Amniotic stem cell (primary cell): ENCODE data around the gene SLC2A14.
"Not testable (repeated sequence)": the region's sequence is repeated elsewhere in the genome, so short reads cannot be mapped to it uniquely, and the experiment has no call there.

ENCODE experiments used
- DNase-seq: peaks from one replicate; lab custom pipeline; 2025; lab: John Stamatoyannopoulos, UW

The SLC2A14 gene

DNA sequence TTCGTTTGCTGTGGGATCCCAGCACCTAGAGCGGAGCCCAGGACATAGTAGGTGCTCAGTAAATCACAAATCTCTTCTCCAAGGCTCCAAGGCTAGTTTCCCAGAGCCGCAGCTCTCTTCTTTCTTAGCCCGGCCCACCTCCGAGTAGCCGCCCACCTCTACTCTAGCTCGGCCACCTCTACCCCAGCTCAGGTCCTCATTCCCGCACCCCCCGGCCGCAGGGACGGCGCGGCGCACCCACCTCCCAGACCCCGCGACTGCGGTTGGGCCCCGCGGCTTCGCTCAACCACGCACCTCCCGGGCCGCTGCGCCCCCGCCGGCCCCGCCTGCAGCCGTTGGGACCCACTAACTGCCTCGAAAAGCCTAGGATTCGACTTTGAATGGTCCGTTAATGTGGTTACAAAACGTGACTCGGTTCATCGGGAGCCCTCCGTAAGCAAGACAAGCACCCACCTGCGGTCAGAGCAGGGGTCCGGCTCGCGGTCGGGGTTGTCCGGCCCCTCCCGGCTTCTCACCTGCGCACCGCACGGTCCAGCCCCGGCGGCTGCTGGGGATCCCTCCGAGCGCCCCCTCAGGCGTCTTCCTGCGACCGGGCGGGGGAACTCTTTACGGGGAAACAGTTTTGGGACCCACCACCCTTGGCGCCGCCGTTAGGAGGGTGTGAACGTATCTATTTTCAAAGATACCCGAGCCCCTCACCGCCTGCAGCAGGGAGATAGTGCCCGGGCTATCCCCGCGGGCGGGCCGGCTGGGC is at the start of gene SLC2A14:
Gene SLC2A14 (minus strand): TSS at position 350 of the 754 bp plus-strand sequence. CDS start 3,035 bp downstream, outside the sequence.
- DNase-seq, result no peak

DNA sequence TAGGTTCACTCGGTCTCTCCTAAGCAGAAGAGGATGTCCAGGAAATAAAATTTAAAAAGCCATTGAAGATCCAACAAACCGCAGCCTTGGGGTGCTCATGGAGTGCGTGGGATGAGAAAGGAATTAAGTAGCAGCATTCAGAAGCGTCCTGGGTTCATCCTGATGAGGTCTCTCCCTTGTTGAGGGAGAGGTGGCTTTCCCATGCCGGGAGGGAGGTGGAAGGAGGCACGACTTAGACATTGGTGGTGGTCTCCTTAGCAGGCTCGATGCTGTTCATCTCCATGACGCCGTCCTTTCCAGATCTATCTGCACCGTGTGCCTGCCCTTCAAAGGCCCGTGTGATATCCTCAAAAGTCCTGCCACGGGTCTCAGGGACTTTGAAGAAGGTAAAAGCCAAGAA is 48.5 kb upstream of the SLC2A14 start:
- not testable (repeated sequence) for DNase-seq

DNA sequence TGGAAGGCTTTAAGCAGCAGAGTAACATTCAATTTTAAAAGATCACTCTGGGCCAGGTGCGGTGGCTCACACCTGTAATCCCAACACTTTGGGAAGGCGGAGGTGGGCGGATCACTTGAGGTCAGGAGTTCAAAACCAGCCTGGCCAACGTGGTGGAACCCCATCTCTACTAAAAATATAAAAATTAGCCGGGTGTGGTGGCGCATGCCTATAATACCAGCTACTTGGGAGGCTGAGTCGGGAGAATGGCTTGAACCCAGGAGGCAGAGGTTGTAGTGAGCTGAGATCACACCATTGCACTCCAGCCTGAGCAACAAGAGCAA is 45.5 kb upstream of the SLC2A14 start:
- DNase-seq, result not testable (repeated sequence)

DNA sequence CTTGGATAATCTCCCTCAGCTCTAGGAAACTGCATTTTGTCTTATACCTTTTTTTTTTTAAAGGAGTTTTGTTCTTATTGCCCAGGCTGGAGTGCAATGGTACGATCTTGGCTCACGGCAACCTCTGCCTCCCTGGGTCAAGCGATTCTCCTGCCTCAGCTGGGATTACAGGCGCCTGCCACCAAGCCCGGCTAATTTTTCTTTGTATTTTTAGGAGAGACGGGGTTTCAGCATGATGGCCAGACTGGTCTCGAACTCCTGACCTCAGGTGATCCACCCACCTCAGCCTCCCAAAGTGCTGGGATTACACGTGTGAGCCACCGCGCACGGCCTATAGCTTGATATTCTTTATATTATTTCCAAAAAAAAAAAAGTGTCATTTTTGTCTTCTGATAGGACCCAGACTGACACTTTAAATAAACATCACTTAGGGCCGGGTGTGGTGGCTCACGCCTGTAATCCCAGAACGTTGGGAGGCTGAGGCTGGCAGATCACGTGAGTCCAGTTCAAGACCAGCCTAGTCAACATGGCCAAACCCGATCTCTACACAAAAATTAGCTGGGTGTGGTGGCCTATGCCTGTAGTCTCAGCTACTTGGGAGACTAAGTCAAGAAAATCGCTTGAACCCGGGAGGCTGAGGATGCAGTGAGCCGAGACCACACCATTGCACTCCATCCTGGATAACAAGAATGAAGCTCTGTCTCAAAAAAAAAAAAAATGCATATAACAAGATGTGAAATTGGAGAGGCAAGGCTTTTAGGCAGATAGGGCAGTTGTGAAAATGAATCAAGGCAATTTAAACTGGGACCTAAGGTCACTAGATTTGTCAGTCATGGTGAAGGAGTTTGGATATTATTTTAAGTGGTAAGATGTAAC is 44.9 kb upstream of the SLC2A14 start:
- no peak for DNase-seq

DNA sequence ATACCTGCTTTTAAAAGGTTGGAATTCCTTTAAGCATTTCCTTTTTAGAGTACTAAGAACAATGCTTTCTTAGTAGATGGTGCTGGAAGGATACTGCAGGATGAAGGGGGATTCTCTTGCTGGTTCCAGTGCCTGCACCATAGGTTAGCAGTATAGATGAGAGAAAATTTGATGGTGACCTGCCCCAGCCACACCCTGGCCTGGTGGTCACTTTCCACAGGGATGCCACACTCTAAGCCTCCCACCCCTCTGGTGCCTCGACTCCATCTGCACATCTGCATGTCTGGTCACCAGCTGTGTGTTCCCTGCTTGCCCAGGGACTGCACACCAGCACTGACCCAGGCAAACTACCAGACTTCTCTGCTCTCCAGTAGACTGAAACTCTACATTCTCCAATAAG is 44.2 kb upstream of the SLC2A14 start:
- DNase-seq, result no peak

DNA sequence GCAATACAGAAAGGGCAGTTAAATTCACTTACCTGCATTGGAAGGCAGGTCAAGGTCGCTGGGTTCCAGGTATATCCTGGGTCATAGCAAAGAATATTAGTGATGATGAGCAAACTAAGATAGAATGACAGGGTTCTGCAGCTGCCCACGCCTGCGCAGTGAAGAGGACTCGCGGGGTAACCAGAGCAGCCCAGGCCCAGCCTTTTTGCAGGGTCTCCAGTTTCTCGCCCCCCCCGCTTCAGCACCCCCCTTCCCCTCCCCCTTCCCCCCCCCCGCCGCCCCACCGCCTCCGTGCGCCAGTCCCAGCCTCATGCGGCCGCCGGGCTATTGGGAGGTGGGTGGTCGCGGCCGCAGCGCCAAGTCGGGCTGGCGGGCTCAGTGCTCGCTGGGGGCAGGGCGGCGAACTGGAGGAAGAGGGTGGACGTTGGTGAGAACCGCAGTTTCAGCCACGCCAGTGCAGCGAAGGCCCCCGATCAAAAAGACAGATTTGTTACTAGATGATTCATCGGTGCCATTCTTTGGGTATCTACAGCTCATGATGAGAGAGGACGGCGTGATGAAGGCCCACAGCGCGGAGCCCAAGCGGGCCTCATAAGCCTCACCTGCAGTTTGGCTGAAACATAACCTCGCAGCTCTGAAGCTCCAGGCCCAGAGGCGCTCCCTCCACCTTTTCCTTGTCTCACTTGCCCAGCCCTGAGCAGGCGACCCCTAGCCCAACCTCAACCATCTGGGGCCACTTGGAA is 43.1 kb upstream of the SLC2A14 start:
- no peak for DNase-seq

DNA sequence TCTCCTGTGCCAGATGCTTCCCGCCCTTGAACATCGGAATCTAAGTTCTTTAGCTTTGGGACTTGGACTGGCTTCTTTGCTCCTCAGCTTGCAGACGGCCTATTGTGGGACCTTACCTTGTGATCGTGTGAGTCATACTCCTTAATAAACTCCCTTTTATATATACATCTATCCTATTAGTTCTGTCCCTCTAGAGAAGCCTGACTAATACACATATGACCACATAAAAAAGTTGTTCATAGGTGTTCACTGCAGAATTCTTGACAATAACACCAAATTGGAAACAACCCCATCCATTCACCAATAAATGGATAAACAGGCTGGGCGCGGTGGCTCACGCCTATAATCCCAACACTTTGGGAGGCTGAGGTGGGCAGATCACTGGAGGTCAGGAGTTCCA is 37.4 kb upstream of the SLC2A14 start:
- not testable (repeated sequence) for DNase-seq

DNA sequence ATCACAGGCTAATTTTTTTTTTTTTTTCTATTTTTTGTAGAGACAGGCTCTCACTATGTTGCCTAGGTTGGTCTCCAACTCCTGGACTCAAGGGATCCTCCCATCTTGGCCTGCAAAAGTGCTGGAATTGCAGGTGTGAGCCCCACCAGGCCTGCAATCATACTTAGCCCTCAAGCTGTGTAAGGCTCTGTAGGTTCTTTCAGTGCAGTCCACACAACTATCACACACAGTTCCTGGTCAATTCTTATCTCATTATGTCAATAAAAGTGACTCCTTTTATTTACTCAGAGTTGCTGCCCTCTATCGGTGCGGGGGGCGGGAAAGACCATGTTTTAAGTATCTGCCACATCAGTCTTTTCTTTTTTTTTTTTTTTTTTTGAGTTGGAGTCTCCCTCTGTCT is 34.3 kb upstream of the SLC2A14 start:
- no peak for DNase-seq

DNA sequence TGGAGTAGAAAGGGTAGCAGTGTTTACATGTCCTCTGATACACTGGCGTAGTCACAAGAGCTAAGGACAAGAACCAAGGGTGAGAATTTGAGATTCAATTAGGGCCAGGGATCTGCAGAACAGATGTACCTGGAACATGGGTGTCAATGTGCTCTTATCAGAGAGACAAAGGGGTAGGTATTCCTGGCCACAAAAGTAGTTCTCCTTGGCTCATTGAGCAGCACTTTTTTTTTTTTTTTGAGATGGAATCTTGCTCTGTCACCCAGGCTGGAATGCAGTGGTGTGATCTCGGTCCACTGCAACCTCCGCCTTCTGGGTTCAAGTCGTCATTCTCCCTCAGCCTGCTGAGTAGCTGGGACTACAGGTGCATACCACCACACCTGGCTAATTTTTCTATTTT is 33.6 kb upstream of the SLC2A14 start:
- DNase-seq, result not testable (repeated sequence)

DNA sequence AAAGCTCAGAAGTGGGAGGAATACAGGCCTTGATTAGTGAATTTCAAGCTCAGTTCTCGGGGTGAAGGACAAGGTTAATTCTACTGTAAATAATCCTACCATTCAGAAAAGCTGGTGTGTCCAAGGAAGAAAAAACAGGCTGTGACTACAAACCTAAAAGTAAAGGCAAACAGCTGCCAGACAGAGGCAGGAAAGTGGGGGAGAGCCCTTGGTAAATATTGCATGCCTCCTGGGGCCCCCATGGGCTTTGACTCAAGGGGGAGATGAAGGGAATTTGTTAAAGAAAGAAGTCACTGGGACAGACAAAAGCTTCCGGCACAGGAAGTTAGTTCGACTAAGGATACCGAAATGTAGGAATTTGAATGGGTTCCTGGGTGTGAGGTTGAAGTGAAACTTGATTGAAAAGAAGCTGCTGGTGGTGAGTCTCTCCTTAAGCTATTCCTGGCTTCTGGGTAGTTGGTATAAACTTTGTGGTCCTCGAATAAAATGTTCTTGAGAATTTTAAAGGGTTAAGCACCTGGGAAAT is 32.9 kb upstream of the SLC2A14 start:
- DNase-seq, result not testable (repeated sequence)

DNA sequence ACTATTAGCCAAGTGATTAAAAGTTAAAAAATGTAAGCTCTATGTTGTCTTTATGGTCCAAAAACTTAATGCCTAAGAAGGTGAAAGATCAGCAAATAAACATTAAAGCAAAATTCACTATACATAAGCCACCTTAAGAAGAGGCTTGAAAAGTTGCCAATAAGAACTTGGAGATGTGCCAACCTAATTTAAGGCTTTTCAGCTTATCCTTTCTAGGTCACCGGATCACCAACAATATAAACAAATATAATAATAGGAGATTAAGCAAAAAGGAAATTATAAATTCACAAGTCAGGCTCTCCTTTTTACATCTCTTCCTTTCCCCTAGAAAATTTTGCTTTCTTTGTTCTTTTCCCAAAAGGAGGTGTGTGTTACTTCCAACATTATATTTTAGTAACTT is 32.4 kb upstream of the SLC2A14 start:
- no peak for DNase-seq

DNA sequence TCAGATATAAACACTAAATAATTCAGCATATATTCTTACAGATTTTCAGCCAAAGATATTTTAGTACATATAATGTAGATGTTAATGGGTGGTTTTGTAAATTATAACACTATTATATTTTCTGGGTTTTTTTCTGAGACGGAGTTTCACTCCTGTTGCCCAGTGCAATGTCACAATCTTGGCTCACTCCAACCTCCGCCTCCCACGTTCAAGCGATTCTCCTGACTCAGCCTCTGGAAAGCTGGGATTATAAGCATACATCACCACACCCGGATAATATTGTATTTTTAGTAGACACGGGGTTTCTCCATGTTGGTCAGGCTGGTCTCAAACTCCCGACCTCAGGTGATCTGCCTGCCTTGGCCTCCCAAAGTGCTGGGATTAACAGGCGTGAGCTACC is 29.7 kb upstream of the SLC2A14 start:
- DNase-seq, result not testable (repeated sequence)

DNA sequence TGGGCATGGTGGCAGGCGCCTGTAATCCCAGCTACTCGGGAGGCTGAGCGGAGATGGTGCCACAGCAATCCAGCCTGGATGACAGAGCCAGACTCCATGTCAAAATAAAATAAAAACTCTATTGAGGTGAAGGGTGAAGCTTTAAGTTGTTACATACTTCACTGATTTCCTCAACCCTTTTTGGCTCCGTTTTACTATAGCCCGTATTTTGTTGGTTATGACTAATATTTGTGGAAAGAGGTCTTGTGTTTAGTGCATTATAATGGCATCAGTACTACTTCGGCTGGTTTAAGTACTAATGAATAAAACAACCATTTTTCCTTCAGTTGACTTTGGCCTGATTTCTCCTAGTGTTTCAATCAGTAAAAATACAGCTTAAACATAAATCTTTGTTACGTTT is 27.0 kb upstream of the SLC2A14 start:
- no peak for DNase-seq

DNA sequence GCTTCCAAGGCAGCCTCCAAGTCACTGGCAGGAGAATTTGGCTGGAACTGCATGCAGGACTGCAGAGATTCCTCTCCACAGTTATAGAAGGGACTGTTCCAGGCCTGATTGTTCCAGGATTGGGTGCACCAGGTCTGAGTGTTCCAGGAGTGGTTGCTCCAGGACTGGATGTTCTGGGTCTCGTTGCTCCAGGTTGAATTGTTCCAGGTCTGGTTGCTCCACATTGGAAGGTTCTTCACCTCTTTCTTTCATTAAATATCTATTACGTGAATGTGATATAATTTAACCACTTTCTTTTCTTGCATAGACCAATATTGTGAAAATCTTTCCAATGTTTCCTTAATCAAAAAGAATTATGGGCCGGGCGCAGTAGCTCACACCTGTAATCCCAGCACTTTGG is 24.0 kb upstream of the SLC2A14 start:
- not testable (repeated sequence) for DNase-seq

DNA sequence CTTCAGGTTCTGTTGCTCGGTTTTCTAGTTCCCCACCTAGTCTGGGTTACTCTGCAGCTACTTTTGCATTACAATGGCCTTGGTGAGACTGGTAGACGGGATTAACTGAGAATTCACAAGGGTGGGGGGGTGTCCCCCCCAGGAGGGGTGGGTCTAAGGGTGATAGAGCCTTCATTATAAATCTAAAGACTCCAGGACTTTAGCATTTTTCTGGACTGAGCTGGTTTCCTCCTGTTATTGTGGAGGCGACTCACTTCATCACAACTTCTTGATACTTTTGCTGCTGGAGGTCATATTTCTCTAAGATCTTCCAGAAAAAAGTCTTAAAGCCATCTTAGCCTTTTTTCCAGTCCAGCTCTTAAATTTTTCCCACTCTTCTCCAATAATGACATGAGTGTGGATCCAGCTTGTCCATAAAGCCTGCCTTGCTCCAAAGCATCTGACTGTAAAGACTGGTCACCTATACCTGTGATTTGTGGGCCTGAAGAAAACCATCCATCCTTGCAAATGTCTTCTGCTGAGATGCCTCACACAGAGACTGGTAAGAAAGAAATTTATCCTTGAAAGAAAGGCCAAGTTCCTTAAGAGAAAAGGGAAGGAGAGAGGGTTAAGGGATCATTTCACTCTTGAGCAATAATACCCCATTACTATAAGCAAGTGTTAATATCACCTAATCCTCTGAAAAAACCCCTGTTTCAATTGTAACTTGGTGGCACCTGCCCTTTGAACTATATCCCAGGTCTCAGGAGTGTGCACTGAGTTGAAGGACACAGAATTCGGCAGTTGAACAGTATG is 19.7 kb upstream of the SLC2A14 start:
- DNase-seq, result no peak

DNA sequence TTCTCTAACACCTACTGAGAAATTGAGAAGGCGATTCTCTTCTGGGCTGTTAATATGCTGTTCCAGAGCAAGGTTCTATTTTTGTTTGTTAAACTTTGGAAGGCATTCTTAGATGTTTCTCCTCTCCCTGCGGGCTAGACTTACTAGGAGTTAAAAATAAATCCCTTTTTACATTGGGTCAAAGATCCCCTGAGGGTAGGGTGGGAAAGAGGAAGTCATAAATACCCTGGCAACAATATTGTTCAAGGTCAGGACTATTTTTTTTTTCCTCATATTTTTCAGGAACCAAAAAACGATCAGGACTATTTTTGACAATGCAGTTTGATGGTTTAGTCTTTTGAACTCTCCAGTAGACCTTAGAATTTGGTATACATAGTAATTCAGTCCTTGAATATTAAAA is 12.0 kb upstream of the SLC2A14 start:
- no peak for DNase-seq

DNA sequence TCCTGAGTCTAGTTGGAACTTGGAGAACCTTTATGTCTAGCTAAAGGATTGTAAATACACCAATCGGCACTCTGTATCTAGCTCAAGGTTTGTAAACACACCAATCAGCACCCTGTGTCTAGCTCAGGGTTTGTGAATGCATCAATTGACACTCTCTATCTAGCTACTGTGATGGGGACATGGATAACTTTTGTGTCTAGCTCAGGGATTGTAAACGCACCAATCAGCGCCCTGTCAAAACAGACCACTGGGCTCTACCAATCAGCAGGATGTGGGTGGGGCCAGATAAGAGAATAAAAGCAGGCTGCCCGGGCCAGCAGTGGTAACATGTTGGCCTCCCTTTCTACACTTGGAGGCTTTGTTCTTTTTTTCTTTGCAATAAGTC is 9.0 kb upstream of the SLC2A14 start:
- DNase-seq, result not testable (repeated sequence)

DNA sequence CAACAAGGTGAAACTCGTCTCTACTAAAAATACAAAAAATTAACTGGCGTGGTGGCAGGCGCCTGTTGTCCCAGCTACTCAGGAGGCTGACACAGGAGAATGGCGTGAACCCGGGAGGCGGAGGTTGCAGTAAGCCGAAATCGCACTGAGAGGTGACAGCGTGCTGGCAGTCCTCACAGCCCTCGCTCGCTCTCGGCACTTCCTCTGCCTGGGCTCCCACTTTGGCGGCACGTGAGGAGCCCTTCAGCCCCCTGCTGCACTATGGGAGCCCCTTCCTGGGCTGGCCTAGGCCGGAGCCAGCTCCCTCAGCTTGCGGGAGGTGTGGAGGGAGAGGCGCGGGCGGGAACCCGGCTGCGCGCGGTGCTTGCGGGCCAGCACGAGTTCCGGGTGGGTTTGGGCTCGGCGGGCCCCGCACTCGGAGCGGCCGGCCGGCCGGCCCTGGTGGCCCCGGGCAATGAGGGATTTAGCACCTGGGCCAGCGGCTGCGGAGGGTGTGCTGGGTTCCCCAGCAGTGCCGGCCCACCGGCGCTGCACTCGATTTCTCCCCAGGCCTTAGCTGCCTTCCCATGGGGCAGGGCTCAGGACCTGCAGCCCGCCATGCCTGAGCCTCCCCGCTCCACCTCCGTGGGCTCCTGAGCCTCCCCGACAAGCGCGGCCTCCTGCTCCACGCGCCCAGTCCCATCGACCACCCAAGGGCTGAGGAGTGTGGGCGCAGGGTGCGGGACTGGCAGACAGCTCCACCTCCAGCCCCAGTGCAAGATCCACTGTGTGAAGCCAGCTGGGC is 8.4 kb upstream of the SLC2A14 start:
- not testable (repeated sequence) for DNase-seq

DNA sequence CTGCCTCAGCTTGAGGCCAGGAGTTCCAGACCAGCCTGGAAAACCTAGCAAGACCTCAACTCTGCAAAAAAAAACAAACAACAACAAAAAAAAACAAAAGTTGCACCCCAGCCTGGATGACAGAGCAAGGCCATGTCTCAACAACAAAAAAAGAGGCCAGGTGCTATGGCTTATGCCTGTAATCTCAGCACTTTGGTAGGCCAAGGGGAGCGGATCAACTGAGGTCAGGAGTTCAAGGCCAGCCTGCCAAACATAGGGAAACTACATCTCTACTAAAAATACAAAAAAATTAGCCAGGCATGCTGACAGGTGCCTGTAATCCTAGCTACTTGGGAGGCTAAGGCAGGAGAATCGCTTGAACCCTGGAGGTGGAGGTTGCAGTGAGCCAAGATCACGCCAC is 6.5 kb upstream of the SLC2A14 start:
- no peak for DNase-seq

DNA sequence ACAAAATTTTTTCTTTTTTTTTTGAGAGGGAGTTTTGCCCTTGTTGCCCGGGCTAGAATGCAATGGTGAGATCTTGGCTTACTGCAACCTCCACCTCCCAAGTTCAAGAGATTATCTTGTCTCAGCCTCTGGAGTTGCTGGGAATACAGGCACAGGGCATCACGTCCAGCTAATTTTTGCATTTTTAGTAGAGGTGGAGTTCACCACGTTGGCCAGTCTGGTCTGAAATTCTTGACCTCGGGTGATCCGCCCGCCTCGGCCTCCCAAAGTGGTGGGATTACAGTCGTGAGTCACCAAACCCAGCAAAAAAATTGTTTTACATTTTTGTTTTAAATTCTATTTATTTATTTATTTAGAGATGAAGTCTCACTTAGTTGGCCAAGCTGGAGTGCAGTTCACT is 4.7 kb upstream of the SLC2A14 start:
- DNase-seq, result no peak

DNA sequence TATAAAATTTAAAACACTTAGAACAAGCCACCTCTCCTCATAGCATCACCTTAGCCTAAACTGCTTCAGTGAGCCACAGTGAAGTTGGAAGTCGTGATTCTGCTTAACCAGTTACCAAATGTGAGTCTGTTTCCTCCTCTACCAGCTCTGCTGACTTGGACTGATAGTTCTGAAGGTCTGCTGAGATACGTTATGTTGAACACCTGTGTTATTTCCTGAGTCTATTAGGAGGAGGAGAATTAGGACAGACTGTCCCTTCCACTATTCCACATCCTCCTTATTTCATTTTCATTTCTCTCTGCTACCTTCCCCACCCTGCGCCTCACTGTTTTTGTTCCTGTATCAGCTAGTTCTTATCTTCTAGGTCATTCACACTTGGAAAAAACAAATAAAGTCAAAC is 2.4 kb downstream of the SLC2A14 start:
- no peak for DNase-seq
